Measurements from ENCODE around the gene PRPH. TPM values are rescaled to one million over a fixed set of nuclear protein-coding genes. Genes with fewer than 3 reads are reported as not detected.

The PRPH gene
- total and polyA plus RNA-seq, 2 of the 8 experiments (the other 6 are each of a cell fraction or from before 2014, with no cell fraction given) = 0.79 to 1.4 TPM

- TF ChIP-seq CHD7 (IDR thresholded peaks at IDR 0.05; ENCODE audit: insufficient replicate concordance, low read length) (no peak), ASH2L (IDR thresholded peaks at IDR 0.05; ENCODE audit: low read length) (peak; percentile 51), CHD1 (IDR thresholded peaks at IDR 0.05; ENCODE audit: low read depth, low read length) (no peak), SP1 (IDR thresholded peaks at IDR 0.05; ENCODE audit: low read depth, low read length) (peak; percentile 83; the same call in 1 of the 2 replicates), EP300 (IDR thresholded peaks at IDR 0.05; ENCODE audit: borderline replicate concordance in 1 of 2, low read depth in 2 of 2, low read length in 2 of 2) (no peak), GTF2F1 (IDR thresholded peaks at IDR 0.05; ENCODE audit: borderline replicate concordance, low read depth, low read length) (no peak), USF2 (IDR thresholded peaks at IDR 0.05; ENCODE audit: low read length) (no peak), POU5F1 (IDR thresholded peaks at IDR 0.05; ENCODE audit: low read depth, low read length) (no peak)
Measured at GRCh38 chr12:49322708-49323523, 28.0 kb downstream of the PRPH start, which contains the start of gene TROAP (continued).

All from H1 (cell line).